DND-41 (cell line): ENCODE results near the gene HIPK4.
"Not testable (repeated sequence)": the region's sequence is repeated elsewhere in the genome, so short reads cannot be mapped to it uniquely, and the experiment has no call there.

Source experiments
- ATAC-seq: fragments of 200-7000 bp; cut with Tn5 transposase; 3 replicates; pipeline ENCODE4 v1.9.1; 2021; ENCODE audit warnings: low read depth; ENCODE audit not compliant: insufficient read depth
- DNase-seq: peaks from one replicate; pipeline ENCODE4 v3.0.0-alpha.2; 2020
- H2AFZ ChIP-seq: 2 replicates; pipeline ENCODE4 v1.6.0; 2012; ENCODE audit warnings: low read depth, low read length
- H3K27ac ChIP-seq: 2 replicates; pipeline ENCODE4 v1.5.1; 2012; ENCODE audit warnings: low read length, inconsistent platforms
- H3K27me3 ChIP-seq: fragments of 200-600 bp; sonication (generic); 2 replicates; pipeline ENCODE4 v1.6.0; 2012; ENCODE audit warnings: low read length, mild to moderate bottlenecking, inconsistent platforms; ENCODE audit not compliant: insufficient read depth, poor library complexity
- H3K36me3 ChIP-seq: 2 replicates; pipeline ENCODE4 v1.5.1; 2012; ENCODE audit warnings: low read length, inconsistent platforms; ENCODE audit not compliant: insufficient read depth
- H3K4me1 ChIP-seq: 2 replicates; pipeline ENCODE4 v1.5.1; 2012; ENCODE audit warnings: mild to moderate bottlenecking, low read length; ENCODE audit not compliant: insufficient read depth
- H3K4me2 ChIP-seq: 2 replicates; pipeline ENCODE4 v1.6.0; 2012; ENCODE audit warnings: mild to moderate bottlenecking, moderate library complexity, low read length, inconsistent platforms; ENCODE audit not compliant: insufficient read depth
- H3K4me3 ChIP-seq, 2 experiments: fragments of 200-600 bp in 1 of 2; shearing (Covaris generic) in 1 of 2; 2 replicates each; pipeline ENCODE4 v1.5.1; 2012 to 2016; ENCODE audit warnings: inconsistent platforms in 2 of 2, low read length in 2 of 2, mild to moderate bottlenecking in 2 of 2, low read depth in 1 of 2, moderate library complexity in 1 of 2
- H3K79me2 ChIP-seq: 2 replicates; pipeline ENCODE4 v1.6.0; 2012; ENCODE audit warnings: low read length, inconsistent platforms; ENCODE audit not compliant: insufficient read depth
- H3K9ac ChIP-seq: 2 replicates; pipeline ENCODE4 v1.6.0; 2012; ENCODE audit warnings: low read depth, mild to moderate bottlenecking, inconsistent platforms, low read length, moderate library complexity
- H3K9me3 ChIP-seq: 2 replicates; pipeline ENCODE4 v1.5.1; 2012; ENCODE audit warnings: low read length, moderate library complexity, mild to moderate bottlenecking, inconsistent platforms; ENCODE audit not compliant: insufficient read depth, severe bottlenecking
- H4K20me1 ChIP-seq: 2 replicates; pipeline ENCODE4 v1.6.0; 2012; ENCODE audit warnings: low read length; ENCODE audit not compliant: insufficient read depth
- CTCF ChIP-seq: IDR thresholded peaks from 2 replicates; pipeline ENCODE4 v1.5.1; 2012; ENCODE audit warnings: borderline replicate concordance, low read length, moderate library complexity, mild to moderate bottlenecking; ENCODE audit not compliant: poor library complexity, severe bottlenecking; ENCODE audit errors: extremely low read depth
- EZH2 ChIP-seq: IDR thresholded peaks from 3 replicates; pipeline ENCODE4 v1.6.1; 2012; ENCODE audit warnings: borderline replicate concordance, low read depth, mild to moderate bottlenecking, moderate library complexity, low read length, inconsistent platforms; ENCODE audit not compliant: severe bottlenecking

The HIPK4 gene

GRCh38 chr19:40337107-40337506, 52.9 kb downstream of the HIPK4 start:
- DNase-seq (no peak), ATAC-seq (no peak)
- H3K4me1 ChIP-seq: no peaks in the 10 kb centered on the region
- H2AFZ ChIP-seq: no peak overlapping the region
- peaks cover 67% of the 10 kb centered on the region for H3K36me3 ChIP-seq
- no peak overlapping the region for H3K4me3 ChIP-seq
- H3K4me2 ChIP-seq: no peak overlapping the region
- H3K79me2 ChIP-seq: peaks cover 37% of the 10 kb centered on the region
- no peak overlapping the region for H3K27ac ChIP-seq
- no peaks in the 10 kb centered on the region for H3K9me3 ChIP-seq
- H3K9ac ChIP-seq: no peak overlapping the region
- no peaks in the 10 kb centered on the region for H3K27me3 ChIP-seq
- H4K20me1 ChIP-seq: peaks cover 29% of the 10 kb centered on the region
- TF ChIP-seq EZH2 (no peak), CTCF (no peak)

DNA sequence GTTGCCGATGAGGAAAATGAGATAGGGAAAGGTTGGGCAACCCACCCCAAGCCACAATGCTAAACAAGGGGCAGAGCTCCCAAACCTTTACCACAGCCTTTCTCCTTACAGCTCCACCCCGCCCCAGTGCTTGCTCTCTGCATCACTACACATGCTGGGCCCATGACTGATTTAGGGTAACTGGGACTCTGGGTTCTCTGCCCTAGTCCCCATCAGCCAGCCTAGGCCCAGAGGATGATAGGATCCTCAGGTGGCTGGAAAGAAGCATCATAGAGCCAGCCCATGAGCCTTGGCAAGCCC, 53.4 kb downstream of the HIPK4 start:
- H3K27ac ChIP-seq: no peak overlapping the region
- H3K4me3 ChIP-seq: no peak overlapping the region
- H4K20me1 ChIP-seq: peaks cover 24% of the 10 kb centered on the region
- ATAC-seq (no peak), DNase-seq (no peak)
- H3K9ac ChIP-seq: no peak overlapping the region
- H3K36me3 ChIP-seq: peaks cover 67% of the 10 kb centered on the region
- no peak for TF ChIP-seq EZH2
- TF ChIP-seq CTCF: no peak
- no peaks in the 10 kb centered on the region for H3K9me3 ChIP-seq
- no peak overlapping the region for H3K4me2 ChIP-seq
- H2AFZ ChIP-seq: no peak overlapping the region
- peaks cover 31% of the 10 kb centered on the region for H3K79me2 ChIP-seq
- no peaks in the 10 kb centered on the region for H3K27me3 ChIP-seq
- H3K4me1 ChIP-seq: no peaks in the 10 kb centered on the region

DNA sequence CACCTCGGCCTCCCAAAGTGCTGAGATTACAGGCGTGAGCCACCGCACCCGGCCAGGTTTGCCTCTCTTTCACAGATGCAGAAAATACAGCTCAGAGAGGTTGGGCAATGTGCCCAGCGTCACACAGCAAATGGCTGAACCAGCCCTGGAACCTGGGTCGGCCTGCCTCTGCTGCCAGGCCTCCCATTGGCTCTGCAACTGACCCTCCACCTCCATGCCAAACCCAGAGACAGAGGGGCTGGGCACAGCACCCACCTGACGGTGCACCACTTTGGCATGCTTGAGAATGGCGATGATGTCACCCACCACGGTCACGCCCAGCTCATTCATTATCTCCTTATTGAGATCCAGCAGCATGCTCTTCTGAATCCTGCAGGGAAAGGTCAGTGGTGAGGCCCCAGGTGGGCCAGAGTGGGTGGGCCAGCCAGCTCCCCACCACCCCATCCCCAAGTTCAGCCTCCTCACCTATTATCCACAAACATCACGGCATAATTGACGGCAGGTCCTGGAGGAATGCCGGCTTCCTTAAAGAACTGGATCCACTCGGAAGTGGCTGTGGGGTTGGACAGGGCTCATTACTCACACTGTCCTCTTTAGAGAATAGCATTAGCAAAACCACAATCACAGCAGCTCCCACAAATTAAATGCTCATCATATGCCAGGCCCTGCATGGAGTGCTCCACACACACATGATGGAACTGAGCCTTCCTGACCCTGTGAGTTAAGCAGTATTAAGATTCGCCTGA, 54.0 kb downstream of the HIPK4 start:
- no peak overlapping the region for H3K4me2 ChIP-seq
- peaks cover 28% of the 10 kb centered on the region for H3K79me2 ChIP-seq
- peaks cover 27% of the 10 kb centered on the region for H4K20me1 ChIP-seq
- no peaks in the 10 kb centered on the region for H3K27me3 ChIP-seq
- H3K9me3 ChIP-seq: no peaks in the 10 kb centered on the region
- DNase-seq (no peak), ATAC-seq (no peak)
- no peak overlapping the region for H3K27ac ChIP-seq
- no peak overlapping the region for H3K9ac ChIP-seq
- no peaks in the 10 kb centered on the region for H3K4me1 ChIP-seq
- H2AFZ ChIP-seq: no peak overlapping the region
- no peak for TF ChIP-seq EZH2
- no peak for TF ChIP-seq CTCF
- no peak overlapping the region for H3K4me3 ChIP-seq
- H3K36me3 ChIP-seq: peaks cover 69% of the 10 kb centered on the region

- Histone ChIP-seq H4K20me1 (peaks cover 27% of the 10 kb centered on the region), H3K4me1 (no peaks in the 10 kb centered on the region), H3K79me2 (peaks cover 28% of the 10 kb centered on the region), H3K4me2 (no peak overlapping the region), H3K27ac (no peak overlapping the region), H3K9ac (no peak overlapping the region), H2AFZ (no peak overlapping the region), H3K27me3 (no peaks in the 10 kb centered on the region), H3K4me3 (no peak overlapping the region), H3K36me3 (peaks cover 72% of the 10 kb centered on the region), H3K9me3 (no peaks in the 10 kb centered on the region)
- TF ChIP-seq CTCF: no peak
- no peak for DNase-seq
- no peak for ATAC-seq
These were observed 54.9 kb downstream of the HIPK4 start for GRCh38 chr19:40335101-40335500.

DNA sequence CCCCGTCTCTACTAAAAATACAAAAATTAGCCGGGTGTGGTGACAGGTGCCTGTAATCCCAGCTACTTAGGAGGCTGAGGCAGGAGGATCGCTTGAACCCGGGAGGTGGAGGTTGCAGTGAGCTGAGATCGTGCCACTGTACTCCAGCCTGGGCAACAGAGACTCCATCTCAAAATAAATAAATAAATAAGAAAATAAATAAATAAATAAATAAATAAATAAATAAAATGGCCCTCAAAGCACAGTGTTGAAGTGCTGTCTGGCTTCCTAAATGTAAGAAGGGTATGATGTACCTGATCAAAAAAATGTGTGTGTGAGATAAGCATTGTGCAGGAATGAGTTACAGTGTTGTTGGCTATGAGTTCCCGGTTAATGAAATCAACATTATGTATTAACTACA, 56.9 kb downstream of the HIPK4 start:
- ATAC-seq, H2AFZ ChIP-seq, H3K27me3 ChIP-seq, H3K4me2 ChIP-seq, H3K4me3 ChIP-seq, DNase-seq, H3K4me1 ChIP-seq, H3K9ac ChIP-seq, H3K9me3 ChIP-seq, H3K27ac ChIP-seq: not testable (repeated sequence)
- Histone ChIP-seq H3K36me3 (peaks cover 78% of the 10 kb centered on the region), H3K79me2 (peaks cover 15% of the 10 kb centered on the region), H4K20me1 (peaks cover 27% of the 10 kb centered on the region)
